HepG2 (cell line): ENCODE results near the gene P2RX5. TPM values are rescaled to one million over a fixed set of nuclear protein-coding genes. Genes with fewer than 3 reads are reported as not detected.

Source experiments
- CREB1 ChIP-seq, 2 experiments: fragments of 450-650 bp in 1 of 2; IDR thresholded peaks; 2 replicates each; pipeline ENCODE4 v1.6.1; 2016 to 2017; ENCODE audit warnings: control low read depth in 1 of 2, mild to moderate bottlenecking in 1 of 2, missing compliant biosample characterization in 1 of 2, missing genetic modification characterization in 1 of 2
- ELF1 ChIP-seq: sonication (generic); formaldehyde crosslinking; IDR thresholded peaks from 2 replicates; pipeline ENCODE4 v1.4.0; 2020; ENCODE audit warnings: missing genetic modification reagents
- NCOR1 ChIP-seq: fragments of 200-600 bp; sonication (generic); IDR thresholded peaks from 2 replicates; pipeline ENCODE4 v1.7.0; 2017; ENCODE audit warnings: antibody characterized with exemption, low read length, borderline replicate concordance
- NFIB ChIP-seq: sonication (generic); formaldehyde crosslinking; IDR thresholded peaks from 2 replicates; pipeline ENCODE4 v1.9.0; 2021; ENCODE audit warnings: missing genetic modification reagents, mild to moderate bottlenecking, borderline replicate concordance
- POLR2A ChIP-seq, 2 experiments: IDR thresholded peaks; 2 replicates each; pipeline ENCODE4 v1.6.1; 2011; ENCODE audit warnings: low read depth in 2 of 2, low read length in 2 of 2, mild to moderate bottlenecking in 1 of 2, moderate library complexity in 1 of 2; ENCODE audit not compliant: insufficient read depth in 1 of 2
- SIX1 ChIP-seq: sonication (generic); formaldehyde crosslinking; IDR thresholded peaks from 2 replicates; pipeline ENCODE4 v1.4.0; 2020; ENCODE audit warnings: missing genetic modification reagents, borderline replicate concordance
- SMARCC2 ChIP-seq: fragments of 450-650 bp; IDR thresholded peaks from 2 replicates; pipeline ENCODE4 v1.6.1; 2017; ENCODE audit warnings: antibody characterized with exemption, mild to moderate bottlenecking
- SRF ChIP-seq: IDR thresholded peaks from 2 replicates; pipeline ENCODE4 v1.6.1; 2011; ENCODE audit warnings: mild to moderate bottlenecking, low read depth, low read length, moderate library complexity
- TP53 ChIP-seq: sonication (generic); formaldehyde crosslinking; conservative IDR thresholded peaks from 2 replicates; pipeline ENCODE4 v1.4.0; 2020; ENCODE audit warnings: missing genetic modification reagents
- polyA plus RNA-seq, 8 experiments: library from polyadenylated mRNA; depleted of rRNA in 3 of 8; stranded (reverse) in 7 of 8; unstranded in 1 of 8; fragments of >200 nt; fragmentation: Illumina TruSeq in 4 of 8; extraction: Trizol in 4 of 8; gene quantifications; 2 replicates each; pipeline versions ENCODE4 v1.2.1 to v1.2.3, GENCODE V29; 2011 to 2016; ENCODE audit warnings: low read depth in 4 of 8, missing spikeins in 1 of 8, mixed read lengths in 1 of 8; ENCODE audit not compliant: insufficient read depth in 1 of 8
- total RNA-seq, 5 experiments: library from RNA; depleted of rRNA; stranded (reverse); fragments of >200 nt; fragmentation: Illumina TruSeq; extraction: Trizol; gene quantifications; 2 replicates each; pipeline ENCODE4 v1.2.3, GENCODE V29; 2016; ENCODE audit warnings: low read depth in 1 of 5
- TF ChIP-seq, protein P1 (sequence below): sonication (generic); formaldehyde crosslinking; IDR thresholded peaks from 2 replicates; pipeline ENCODE4 v1.5.1; 2020; ENCODE audit warnings: mild to moderate bottlenecking, missing genetic modification reagents, moderate library complexity
- TF ChIP-seq, protein P2 (sequence below): sonication (generic); formaldehyde crosslinking; IDR thresholded peaks from 2 replicates; pipeline ENCODE4 v1.4.0; 2020; ENCODE audit warnings: mild to moderate bottlenecking, missing genetic modification reagents
- TF ChIP-seq, protein P3 (sequence below): sonication (generic); formaldehyde crosslinking; IDR thresholded peaks from 2 replicates; pipeline ENCODE4 v1.5.1; 2020; ENCODE audit warnings: missing genetic modification reagents, mild to moderate bottlenecking, borderline replicate concordance
- TF ChIP-seq, protein P4 (sequence below): sonication (generic); formaldehyde crosslinking; IDR thresholded peaks from 2 replicates; pipeline ENCODE4 v1.5.1; 2020; ENCODE audit warnings: missing genetic modification reagents, mild to moderate bottlenecking, borderline replicate concordance
- TF ChIP-seq, protein P5 (sequence below): sonication (generic); formaldehyde crosslinking; IDR thresholded peaks from 2 replicates; pipeline ENCODE4 v1.8.1; 2022; ENCODE audit warnings: mild to moderate bottlenecking, missing genetic modification reagents
- TF ChIP-seq, protein P6 (sequence below): sonication (generic); formaldehyde crosslinking; IDR thresholded peaks from 2 replicates; pipeline ENCODE4 v1.4.0; 2020; ENCODE audit warnings: missing genetic modification reagents

Gene P2RX5
- total and polyA plus RNA-seq, 2 of the 13 experiments (the other 11 are each of a cell fraction or from before 2014, with no cell fraction given) = 0.95 to 1.7 TPM

DNA sequence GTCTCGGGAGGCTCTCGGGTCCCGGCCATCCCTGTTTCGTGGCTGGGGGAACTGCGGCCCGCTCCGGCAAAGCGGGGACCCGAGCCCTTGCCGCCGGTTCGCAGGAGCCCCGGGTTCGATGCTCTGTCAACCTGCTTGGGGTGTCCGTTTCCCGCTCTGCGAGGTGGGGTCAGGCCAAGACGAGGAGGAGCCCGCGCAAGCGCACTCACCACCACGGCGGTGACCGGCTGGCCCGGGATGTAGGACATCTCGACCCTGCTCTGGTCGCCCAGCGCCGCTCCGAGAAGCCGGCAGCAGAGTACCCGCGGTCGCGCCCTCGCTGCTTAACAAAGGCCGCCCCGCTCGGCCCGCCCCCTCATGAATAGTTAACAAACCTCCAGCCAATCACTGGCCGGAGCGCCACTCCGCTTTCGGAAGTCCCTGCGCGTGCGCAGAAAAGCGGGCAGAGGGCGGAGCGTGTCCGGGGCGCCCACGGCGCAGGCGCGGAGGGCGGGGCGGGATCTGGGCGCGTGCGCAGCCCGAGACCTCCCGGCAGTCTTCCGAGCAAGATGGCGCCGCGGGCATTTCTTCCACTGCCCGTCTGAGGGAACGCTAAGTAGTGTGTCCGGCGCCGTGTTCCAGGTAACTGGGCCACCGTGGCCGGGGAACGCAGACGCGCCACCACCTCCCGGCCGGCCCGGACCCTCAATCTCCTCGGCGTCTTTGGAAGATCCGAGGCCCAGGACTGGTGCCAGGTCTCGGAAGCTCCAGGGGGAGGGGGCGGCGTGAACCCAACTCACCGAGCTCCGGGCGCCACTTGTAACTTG lies 27.5 kb downstream of the P2RX5 start, which contains the start of the genes EMC6 and TAX1BP3 (continued):
- TF ChIP-seq, protein P1, sequence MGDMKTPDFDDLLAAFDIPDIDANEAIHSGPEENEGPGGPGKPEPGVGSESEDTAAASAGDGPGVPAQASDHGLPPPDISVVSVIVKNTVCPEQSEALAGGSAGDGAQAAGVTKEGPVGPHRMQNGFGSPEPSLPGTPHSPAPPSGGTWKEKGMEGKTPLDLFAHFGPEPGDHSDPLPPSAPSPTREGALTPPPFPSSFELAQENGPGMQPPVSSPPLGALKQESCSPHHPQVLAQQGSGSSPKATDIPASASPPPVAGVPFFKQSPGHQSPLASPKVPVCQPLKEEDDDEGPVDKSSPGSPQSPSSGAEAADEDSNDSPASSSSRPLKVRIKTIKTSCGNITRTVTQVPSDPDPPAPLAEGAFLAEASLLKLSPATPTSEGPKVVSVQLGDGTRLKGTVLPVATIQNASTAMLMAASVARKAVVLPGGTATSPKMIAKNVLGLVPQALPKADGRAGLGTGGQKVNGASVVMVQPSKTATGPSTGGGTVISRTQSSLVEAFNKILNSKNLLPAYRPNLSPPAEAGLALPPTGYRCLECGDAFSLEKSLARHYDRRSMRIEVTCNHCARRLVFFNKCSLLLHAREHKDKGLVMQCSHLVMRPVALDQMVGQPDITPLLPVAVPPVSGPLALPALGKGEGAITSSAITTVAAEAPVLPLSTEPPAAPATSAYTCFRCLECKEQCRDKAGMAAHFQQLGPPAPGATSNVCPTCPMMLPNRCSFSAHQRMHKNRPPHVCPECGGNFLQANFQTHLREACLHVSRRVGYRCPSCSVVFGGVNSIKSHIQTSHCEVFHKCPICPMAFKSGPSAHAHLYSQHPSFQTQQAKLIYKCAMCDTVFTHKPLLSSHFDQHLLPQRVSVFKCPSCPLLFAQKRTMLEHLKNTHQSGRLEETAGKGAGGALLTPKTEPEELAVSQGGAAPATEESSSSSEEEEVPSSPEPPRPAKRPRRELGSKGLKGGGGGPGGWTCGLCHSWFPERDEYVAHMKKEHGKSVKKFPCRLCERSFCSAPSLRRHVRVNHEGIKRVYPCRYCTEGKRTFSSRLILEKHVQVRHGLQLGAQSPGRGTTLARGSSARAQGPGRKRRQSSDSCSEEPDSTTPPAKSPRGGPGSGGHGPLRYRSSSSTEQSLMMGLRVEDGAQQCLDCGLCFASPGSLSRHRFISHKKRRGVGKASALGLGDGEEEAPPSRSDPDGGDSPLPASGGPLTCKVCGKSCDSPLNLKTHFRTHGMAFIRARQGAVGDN (CRISPR knock-in tag) = peak; percentile 85
- TF ChIP-seq SMARCC2 (no peak), SIX1 (no peak), SRF (no peak), NCOR1 (no peak), ELF1 (CRISPR knock-in tag) (peak; percentile 11; the same call in 1 of the 2 replicates), CREB1 (IDR thresholded peaks at IDR 0.05) (no peak), CREB1 (CRISPR knock-in tag; IDR thresholded peaks at IDR 0.05) (no peak), NFIB (CRISPR knock-in tag) (no peak), POLR2A (IDR thresholded peaks at IDR 0.05; ENCODE audit: insufficient read depth in 1 of 2, low read depth in 2 of 2, low read length in 2 of 2) (peak; percentile 96 to 97), TP53 (CRISPR knock-in tag) (peak; percentile 58)
- TF ChIP-seq, protein P2, sequence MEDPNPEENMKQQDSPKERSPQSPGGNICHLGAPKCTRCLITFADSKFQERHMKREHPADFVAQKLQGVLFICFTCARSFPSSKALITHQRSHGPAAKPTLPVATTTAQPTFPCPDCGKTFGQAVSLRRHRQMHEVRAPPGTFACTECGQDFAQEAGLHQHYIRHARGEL (CRISPR knock-in tag) = no peak
- TF ChIP-seq, protein P3, sequence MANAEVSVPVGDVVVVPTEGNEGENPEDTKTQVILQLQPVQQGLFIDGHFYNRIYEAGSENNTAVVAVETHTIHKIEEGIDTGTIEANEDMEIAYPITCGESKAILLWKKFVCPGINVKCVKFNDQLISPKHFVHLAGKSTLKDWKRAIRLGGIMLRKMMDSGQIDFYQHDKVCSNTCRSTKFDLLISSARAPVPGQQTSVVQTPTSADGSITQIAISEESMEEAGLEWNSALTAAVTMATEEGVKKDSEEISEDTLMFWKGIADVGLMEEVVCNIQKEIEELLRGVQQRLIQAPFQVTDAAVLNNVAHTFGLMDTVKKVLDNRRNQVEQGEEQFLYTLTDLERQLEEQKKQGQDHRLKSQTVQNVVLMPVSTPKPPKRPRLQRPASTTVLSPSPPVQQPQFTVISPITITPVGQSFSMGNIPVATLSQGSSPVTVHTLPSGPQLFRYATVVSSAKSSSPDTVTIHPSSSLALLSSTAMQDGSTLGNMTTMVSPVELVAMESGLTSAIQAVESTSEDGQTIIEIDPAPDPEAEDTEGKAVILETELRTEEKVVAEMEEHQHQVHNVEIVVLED (CRISPR knock-in tag) = no peak
- TF ChIP-seq, protein P4, sequence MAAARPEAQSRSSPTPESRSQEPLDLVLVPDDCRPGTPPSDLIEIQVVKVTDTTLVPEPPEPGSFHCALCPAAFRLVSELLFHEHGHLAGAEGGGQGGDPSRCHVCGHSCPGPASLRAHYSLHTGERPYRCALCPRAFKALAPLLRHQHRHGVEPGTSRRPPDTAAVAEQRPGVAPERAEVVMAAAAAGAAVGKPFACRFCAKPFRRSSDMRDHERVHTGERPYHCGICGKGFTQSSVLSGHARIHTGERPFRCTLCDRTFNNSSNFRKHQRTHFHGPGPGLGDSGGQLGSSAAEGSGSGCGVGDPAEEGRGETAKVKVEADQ (CRISPR knock-in tag) = peak; percentile 71; the same call in 1 of the 2 replicates
- TF ChIP-seq, protein P5, sequence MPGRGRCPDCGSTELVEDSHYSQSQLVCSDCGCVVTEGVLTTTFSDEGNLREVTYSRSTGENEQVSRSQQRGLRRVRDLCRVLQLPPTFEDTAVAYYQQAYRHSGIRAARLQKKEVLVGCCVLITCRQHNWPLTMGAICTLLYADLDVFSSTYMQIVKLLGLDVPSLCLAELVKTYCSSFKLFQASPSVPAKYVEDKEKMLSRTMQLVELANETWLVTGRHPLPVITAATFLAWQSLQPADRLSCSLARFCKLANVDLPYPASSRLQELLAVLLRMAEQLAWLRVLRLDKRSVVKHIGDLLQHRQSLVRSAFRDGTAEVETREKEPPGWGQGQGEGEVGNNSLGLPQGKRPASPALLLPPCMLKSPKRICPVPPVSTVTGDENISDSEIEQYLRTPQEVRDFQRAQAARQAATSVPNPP (CRISPR knock-in tag) = no peak; the same call in none of the 2 replicates
- TF ChIP-seq, protein P6, sequence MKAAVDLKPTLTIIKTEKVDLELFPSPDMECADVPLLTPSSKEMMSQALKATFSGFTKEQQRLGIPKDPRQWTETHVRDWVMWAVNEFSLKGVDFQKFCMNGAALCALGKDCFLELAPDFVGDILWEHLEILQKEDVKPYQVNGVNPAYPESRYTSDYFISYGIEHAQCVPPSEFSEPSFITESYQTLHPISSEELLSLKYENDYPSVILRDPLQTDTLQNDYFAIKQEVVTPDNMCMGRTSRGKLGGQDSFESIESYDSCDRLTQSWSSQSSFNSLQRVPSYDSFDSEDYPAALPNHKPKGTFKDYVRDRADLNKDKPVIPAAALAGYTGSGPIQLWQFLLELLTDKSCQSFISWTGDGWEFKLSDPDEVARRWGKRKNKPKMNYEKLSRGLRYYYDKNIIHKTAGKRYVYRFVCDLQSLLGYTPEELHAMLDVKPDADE = peak; percentile 53
